GM11168 (cell line): ENCODE measurements around the gene R3HDM4.

Source experiments
- in situ Hi-C: fragments of 300-500 bp; cut with MboI; formaldehyde crosslinking; loops from one replicate; pipeline ENCODE4 v1.12.0; 2022; ENCODE audit warnings: low sequenced_read_pairs; ENCODE audit not compliant: unreplicated experiment

Gene R3HDM4

DNA sequence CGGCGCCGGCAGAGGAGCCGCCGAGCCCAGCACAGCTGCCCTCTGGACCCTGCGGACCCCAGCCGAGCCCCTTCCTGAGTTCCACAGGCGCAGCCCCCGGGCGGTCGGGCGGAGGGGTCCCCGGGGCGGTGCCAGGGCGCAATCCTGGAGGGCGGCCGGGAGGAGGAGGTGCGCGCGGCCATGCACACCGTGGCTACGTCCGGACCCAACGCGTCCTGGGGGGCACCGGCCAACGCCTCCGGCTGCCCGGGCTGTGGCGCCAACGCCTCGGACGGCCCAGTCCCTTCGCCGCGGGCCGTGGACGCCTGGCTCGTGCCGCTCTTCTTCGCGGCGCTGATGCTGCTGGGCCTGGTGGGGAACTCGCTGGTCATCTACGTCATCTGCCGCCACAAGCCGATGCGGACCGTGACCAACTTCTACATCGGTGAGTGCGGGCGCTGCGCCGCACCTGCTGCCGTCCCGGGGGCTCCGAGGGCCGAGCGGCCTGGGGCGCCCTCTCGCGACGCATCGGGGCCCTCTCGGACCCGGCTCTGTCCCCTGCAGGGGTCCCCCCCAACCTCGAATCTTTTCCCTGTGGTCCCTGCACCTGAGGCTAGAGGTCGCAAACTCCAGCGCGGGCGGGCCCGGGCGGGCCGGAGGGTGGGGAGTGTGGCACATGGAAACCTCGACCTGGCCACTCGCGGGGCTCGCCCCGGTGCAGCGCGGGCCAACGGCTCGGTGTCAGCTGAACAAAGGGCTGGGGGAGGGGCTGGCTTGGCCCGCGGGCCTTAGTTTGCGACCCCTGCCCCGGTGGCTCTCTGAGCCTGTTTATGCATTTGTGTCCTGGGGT is 4.5 kb upstream of the R3HDM4 start, which contains the start of gene KISS1R:
Gene KISS1R (plus strand): TSS at position 11 of the 829 bp plus-strand sequence. CDS start 170 bp downstream, at position 181.
- in situ Hi-C loops, result no loop called here

DNA sequence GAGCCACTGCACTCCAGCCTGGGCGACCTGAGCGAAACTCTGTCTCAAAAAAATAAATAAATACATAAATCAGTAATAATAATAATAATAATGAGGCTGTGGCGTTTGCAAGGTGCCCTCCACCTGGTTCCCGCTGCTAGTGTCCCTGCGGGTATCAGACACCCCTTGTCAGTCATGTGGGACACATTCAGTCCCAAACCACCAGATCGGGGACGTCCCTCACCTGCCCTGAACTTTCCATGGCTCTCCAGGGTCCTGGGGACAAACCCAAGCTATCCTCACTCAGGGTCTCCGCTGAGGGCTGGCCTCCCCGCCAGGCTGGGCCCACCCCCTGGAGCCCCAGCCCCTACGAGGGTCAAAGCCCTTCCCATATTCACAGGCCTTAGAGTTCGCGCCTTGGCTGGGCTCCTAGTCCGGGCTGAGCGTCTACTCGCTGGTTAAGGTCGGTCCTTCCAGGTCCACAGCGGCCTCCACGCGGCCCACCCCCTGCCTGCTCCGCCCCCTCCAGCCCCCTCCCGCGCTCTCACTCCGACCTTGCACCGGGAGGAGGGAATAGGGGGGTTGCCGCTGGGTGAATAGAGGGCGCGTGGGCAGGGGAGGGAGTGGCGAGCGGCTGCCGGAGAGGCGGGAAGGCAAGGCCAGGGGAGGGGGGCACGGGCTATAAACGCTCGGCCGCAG is 3.8 kb upstream of the R3HDM4 start:
- in situ Hi-C loops, result no loop called here

DNA sequence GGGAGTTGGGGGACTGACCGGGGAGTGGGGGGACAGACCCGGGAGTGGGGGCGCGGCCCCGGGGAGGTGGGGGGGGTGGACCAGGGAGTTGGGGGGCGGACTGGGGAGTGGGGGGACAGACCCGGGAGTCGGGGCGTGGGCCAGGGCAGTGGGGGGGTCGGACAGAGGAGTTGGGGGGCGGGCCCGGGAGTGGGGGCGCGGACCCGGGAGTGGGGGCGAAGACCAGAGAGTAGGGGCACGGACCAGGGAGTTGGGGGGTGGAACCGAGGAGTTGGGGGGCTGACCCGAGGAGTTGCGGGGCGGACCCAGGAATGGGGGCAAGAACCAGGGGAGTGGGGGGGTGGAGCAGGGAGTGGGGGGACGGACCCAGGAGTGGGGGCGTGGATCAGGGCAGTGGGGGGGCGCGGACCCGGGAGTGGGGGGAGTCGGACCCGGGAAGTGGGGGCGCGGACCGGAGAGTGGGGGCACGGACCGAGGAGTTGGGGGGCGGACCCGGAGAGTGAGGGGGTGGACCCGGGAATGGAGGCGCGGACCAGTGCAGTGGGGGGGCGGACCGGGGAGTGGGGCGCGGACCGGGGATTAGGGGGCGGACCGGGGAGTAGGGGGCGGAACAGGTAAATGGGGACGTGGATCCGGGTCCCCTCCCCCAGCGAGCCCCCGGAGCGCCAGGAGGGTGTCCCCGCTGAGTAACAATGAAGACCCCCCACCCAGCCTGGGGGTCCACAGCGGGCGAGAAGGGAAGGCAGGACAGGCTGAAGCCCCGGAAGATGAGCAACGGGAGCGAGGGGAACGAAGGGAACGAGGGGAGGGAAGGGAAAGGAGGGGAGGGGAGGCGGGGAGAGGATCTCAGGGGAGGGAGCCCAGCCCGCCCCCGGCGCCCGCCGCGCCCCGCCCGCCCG is 589 bp downstream of the R3HDM4 start:
- in situ Hi-C loops, result no loop called here

DNA sequence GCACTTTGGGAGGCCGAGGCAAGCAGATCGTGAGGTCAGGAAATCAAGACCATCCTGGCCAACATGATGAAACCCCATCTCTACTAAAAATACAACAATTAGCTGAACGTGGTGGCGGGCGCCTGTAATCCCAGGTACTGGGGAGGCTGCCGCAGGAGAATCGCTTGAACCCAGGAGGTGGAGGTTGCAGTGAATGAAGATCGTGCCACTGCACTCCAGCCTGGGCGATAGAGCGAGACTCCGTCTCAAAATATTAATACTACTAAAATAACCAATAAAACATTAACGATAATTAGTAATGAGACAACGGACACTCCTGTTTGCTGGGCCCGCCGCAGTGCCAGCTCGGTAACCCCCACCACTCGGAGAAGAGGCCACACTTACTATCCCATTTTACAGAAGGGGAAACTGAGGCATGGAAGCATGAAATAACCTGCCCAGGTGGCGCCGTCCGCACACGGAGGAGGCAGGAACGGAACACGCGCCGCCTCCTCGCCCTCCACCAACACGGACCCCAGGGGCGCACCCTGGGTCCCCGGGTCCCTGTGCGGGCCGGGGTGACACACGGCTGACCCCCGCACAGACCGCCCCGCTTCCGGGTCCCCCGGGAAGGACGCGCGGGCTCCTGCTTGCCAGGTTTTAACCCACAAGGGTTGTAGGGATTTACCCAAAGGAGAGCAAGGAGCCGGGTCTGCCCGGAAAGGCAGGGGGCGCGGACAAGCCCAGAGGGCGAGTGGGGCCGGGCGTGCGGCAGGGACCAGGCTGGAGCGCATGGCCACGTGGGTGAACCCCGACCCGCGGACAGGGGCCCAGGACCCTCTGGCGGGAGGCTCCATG is 1.6 kb downstream of the R3HDM4 start:
- in situ Hi-C loops, result no loop called here

DNA sequence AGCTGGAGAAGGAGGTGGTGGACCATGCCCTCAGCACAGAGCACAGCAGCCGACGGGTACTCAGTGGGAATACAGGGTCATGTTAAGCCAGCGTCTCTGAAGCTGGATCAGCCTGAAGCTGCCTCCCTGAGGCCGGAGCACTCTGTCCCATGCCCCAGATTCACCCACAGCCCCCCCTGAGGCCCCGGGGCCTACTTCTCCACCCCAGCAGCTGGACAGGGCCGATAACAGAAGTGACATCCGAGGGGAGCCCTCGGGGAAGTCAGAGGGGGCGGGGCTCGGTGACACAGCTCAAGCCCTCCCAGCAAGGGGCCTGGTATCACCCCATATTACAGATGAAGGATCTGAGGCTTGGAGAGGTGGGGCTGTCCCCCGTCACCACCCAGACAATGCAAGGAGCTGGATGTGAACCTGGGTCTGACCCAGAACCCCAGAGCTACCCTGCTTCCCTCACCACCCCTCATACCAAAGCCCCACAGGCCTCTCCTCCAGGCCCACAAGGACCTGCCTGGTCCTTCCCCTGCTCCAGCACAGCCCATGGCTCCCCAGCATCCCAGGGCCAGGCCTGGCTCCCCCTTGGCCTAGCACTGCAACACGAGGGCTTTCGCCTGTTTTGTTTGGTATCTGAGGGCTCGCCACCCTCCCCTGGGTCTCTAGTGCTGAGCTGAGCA is 5.7 kb downstream of the R3HDM4 start:
- in situ Hi-C loops, result no loop called here

DNA sequence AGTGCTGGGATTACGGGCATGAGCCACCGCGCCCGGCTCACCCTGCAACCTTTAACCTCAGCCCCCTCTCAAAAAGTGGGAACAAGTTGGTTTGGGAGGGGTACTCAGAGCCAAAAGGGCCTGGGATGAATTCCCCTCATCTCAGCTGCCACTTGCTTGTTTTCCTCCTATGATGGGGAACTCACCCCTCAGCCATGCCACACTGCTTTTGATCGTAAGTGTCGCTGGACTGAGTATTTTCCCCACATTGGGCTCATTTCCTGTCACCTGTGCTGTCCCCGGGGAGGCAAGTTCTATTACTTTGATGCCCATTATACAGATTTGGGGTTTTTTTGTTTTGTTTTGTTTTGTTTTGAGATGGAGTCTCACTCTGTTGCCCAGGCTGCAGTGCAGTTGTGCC is 6.5 kb downstream of the R3HDM4 start:
- in situ Hi-C loops, result no loop called here

DNA sequence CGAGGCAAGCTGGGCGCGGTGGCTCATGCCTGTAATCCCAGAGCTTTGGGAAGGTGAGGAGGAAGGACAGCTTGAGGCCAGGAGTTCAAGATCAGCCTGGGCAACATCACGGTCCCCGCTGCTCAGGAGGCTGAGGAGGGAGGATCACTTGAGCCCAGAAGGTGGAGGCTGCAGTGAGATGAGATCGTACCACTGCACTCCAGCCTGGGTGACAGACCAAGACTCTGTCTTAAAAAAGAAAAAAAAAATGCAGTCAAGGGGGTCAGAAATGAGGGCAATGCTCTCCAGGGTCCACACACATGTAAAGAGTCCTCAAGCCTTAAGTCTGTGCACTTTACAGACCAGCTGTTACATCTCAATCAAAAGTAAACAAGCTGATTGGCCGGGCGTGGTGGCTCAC is 8.5 kb downstream of the R3HDM4 start:
- in situ Hi-C loops, result loop anchor here (5.0 kb wide), 1 partner anchor 42 kb away; no protein-coding TSS in a partner anchor

DNA sequence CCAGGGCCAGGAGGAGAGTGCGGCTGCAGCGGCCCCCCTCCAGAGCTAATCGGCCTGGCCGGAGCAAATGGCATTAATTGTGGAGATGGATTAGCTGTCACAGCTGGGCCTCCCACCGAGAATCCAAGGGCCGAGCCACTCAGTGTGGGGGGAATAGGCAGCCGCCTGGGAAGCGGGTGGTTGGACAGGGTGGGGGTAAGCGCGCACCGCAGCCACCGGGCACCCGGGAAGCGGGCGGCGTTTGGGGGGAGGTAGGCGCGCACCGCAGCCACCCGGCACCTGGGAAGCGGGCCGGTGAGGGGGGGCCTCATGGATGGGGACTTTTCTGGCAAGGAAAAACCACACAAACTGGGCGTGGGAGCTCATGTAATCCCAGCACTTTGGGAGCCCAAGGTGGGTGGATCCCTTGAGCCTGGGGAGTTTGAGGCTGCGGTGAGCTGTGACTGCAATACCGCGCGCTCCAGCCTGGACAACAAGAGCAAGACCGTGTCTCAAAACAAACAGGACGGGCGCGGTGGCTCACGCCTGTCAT is 9.7 kb downstream of the R3HDM4 start:
- in situ Hi-C loops, result loop anchor here (5.0 kb wide), 1 partner anchor 41 kb away; no protein-coding TSS in a partner anchor

DNA sequence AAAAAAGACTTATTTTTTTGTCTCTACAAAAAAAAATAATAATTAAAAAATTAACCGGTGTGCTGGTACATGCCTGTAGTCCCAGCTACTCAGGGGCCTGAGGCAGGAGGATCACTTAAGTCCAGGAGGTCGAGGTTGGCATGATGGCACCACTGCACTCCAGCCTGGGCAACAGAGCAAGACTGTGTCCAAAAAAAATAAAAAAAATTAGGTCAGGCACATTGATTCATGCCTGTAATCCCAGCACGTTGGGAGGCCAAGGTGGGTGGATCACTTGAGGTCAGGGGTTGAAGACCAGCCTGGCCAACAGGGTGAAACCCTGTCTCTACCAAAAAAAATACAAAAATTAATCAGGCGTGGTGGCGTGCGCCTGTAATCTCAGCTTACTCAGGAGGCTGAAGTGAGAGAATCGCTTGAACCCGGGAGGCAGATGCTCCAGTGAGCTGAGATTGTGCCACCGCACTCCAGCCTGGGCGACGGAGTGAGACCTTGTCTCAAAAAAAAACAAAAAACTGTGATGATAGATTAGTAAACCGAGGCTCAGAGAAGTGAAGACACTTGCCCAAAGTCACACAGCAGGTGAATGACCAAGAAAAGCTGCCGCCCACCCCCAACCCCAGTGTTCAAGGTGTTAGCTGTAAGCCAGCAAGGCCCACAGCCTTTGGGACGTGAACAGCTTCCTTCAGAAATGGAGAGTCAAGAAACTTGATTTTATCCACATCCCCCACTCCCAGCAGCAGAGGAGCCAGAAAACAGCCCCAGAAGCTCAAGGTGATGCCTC is 10.4 kb downstream of the R3HDM4 start:
- in situ Hi-C loops, result loop anchor here (5.0 kb wide), 1 partner anchor 40 kb away; no protein-coding TSS in a partner anchor

DNA sequence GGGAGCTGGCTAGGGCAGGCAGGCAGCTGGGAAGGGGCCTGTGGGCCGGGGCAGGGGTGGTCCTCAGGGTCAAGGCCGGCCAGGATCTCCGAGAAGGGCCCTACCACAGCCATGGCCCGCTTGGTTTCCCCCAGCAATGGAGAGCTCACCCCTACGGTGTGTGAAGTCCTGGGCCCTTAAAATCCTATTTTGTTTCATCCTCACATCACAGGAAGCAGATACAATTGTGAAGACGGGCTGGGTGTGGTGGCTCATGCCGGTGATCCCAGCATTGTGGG is 11.0 kb downstream of the R3HDM4 start:
- in situ Hi-C loops, result loop anchor here (5.0 kb wide), 1 partner anchor 40 kb away; no protein-coding TSS in a partner anchor

DNA sequence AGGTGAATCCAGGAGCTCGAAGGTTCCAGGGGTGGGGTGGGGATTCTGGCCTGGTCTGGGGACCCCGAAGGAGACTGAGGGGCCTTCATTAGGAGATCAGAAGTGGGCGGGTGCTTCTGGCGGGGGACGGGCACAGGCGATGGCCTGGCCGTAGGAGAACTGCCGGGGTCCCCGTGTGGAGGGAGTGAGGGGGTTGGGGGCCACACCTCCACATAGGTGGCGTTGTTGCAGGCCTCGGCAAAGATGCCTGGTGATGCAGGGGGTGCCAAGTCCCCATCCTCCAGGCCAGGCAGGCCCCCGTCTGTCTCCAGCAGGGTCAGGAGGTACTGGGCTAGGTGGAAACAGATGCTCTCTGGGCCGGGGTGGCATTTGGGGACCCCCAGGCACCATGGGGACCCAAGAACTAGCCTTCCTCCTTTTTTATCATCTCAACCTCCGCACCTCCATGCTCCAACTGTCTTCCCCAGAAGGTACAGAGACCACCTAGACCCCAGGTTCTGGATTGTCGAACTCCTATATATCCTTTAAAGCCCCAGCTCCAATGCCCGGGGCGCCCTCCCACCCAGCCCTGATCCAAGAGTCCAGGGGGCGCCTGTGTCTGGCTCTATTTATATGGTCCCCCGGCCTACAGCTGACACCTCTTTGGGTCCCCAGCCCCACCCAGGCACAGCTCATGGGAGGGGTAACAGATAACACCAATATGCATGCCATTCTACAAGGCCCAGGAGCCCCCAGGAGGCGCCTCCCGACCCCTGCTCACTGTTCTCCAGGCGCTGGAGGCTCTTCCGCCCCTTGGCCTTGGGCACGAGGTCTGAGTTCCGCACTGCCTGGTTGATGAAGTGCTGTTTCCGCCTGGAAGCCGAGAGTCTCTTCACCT is 11.6 kb downstream of the R3HDM4 start:
- in situ Hi-C loops, result loop anchor here (5.0 kb wide), 1 partner anchor 39 kb away; no protein-coding TSS in a partner anchor

DNA sequence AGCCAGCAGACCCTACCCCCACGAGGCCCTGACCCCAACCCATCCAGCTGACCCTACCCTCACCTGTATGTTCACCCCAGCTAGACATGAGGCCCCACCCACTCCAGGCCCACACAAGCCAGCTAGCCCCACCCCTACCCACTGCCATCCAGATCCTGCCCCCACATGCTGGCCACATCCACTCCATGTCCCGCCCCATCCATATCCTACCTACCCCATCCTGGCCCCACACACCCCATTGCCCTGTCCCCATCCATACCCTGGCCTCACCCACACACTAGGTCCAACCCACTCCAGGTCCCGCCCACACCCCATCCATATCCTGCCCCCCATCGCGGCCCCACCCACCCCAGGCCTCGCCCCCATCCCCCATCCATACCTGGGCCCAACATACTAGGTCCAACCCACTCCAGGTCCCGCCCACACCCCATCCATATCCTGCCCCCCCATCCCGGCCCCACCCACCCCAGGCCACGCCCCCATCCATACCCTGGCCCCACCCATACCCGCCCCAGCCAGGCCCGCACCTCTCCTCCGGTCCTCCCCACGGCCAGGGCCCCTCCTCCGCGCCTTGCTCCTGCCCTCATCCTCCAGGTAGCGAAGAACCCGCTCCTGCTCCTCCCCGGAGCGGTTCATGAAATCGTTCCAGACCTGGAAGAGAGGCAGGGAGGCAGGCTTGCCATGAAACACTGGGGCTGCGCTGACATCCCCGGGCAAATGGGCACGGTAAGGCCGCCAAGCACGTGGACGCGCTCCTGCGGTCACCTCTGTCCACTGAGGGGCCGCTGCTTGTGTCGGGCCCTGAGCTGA is 12.5 kb downstream of the R3HDM4 start:
- in situ Hi-C loops, result loop anchor here (5.0 kb wide), 1 partner anchor 38 kb away; no protein-coding TSS in a partner anchor

DNA sequence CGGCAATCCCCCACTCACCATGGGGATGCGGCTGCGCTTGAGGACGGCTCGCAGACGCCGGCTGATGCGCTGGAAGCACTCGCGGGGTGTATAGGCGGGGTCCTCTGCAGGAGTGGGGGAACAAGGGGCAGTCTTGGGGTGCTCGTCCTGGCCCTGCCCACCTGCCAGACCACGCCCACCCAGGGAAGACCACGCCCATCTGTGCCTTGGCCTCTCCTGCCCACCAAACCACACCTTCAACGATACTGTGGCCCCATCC is 13.0 kb downstream of the R3HDM4 start:
- in situ Hi-C loops, result loop anchor here (5.0 kb wide), 1 partner anchor 38 kb away; no protein-coding TSS in a partner anchor

DNA sequence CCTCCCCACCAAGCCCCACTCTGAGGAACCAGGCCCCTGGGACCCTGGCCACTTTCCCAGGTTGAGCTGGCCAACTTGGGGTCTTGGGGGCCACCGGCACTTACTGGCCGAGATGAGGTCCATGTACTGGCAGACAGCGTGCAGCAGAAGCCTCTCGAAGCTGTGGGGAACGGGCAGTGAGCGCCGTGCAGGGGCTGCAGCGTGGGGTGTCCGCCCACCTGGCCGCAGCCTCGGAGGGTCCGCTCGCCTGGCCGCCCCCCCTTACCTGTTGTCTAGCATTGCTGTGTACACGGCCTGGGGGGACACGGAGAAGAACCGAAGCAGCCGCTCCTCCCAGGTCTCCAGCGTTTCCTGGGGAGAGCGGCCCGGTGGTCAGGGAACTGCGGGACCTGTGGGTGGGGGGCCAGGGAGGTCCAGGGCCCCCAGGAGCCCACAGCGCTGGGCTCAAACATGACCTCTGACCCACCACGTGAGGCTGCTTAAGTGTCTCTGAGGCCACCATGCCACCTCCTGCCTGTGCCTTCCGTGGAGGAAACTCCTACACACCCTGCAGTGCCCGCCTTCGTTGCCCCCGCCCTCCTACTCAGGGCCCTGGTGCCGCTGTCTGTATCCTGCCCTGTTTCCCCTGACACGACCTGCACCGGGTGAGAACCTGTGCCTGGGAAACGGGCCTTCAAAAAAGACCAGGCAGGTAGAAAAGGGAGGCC is 13.5 kb downstream of the R3HDM4 start:
- in situ Hi-C loops, result loop anchor here (5.0 kb wide), 1 partner anchor 37 kb away; no protein-coding TSS in a partner anchor

DNA sequence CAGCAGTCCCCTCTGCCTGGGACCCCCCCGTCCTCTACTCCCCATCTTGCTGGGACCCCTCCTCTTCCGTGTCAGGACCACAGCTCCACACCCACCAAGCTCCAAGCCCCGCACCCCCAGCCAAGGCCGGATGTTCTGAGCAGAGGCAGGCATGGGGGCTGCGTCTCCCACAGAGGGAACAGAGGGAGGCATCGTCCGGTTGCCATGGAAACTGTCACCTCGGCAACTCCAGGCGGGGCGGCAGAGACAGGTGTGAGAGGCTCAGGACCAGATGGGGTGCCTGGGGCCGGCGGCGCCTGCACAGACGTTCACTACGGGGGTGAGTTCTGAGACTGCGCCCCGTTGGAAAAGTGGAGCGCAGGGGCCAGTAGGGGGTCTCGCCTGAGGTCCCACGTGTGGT is 14.4 kb downstream of the R3HDM4 start:
- in situ Hi-C loops, result no loop called here
